Peyer's patch (tissue), 4 donors: ENCODE measurements around the gene AKNA. TPM values are rescaled to one million over a fixed set of nuclear protein-coding genes. Genes with fewer than 3 reads are reported as not detected.

ENCODE experiments used
- DNase-seq, 3 donors: peaks; one replicate each; pipeline ENCODE4 v3.0.0-alpha.2; 2017 to 2019
- H3K27ac ChIP-seq, 4 donors: fragments of 200-600 bp; sonication (generic); one replicate each; pipeline ENCODE4 v1.5.1; 2016 to 2019
- H3K27me3 ChIP-seq, 2 donors: fragments of 200-600 bp; sonication (generic); one replicate each; pipeline ENCODE4 v1.5.1; 2019
- H3K36me3 ChIP-seq, 3 donors: fragments of 200-600 bp; sonication (generic); one replicate each; pipeline ENCODE4 v1.5.1; 2016 to 2019
- H3K4me1 ChIP-seq, 4 donors: fragments of 200-600 bp; sonication (generic); one replicate each; pipeline ENCODE4 v1.5.1; 2016 to 2019
- H3K4me3 ChIP-seq, 4 donors: fragments of 200-600 bp; sonication (generic); 1 replicate in 3 of 4; 2 replicates in 1 of 4; pipeline ENCODE4 v1.5.1; 2016 to 2019; ENCODE audit warnings: mild to moderate bottlenecking in 1 of 4
- H3K9me3 ChIP-seq, 4 donors: fragments of 200-600 bp; sonication (generic); one replicate each; pipeline ENCODE4 v1.5.1; 2016 to 2019; ENCODE audit warnings: mild to moderate bottlenecking in 1 of 4
- CTCF ChIP-seq, 6 experiments: fragments of 450-650 bp in 4 of 6; fragments of 200-600 bp in 2 of 6; sonication (generic) in 1 of 6; IDR thresholded peaks; one replicate each; pipeline ENCODE4 v1.5.1; 2017 to 2019; ENCODE audit warnings: antibody characterized with exemption in 6 of 6, mild to moderate bottlenecking in 3 of 6, moderate library complexity in 1 of 6
- POLR2A ChIP-seq, 2 donors: fragments of 450-650 bp; IDR thresholded peaks; one replicate each; pipeline ENCODE4 v1.5.1; 2017; ENCODE audit warnings: antibody characterized with exemption in 2 of 2, mild to moderate bottlenecking in 2 of 2, moderate library complexity in 2 of 2
- total RNA-seq, 4 donors: library from RNA; depleted of rRNA; stranded (reverse); fragments of >200 nt; gene quantifications; one replicate each; pipeline ENCODE4 v1.1.0, GENCODE V29; 2016

AKNA gene
- total RNA-seq, 4 donors from 2014 or later, result 41.7 to 174 (median 75.0) TPM

- Histone ChIP-seq H3K9me3 (no peaks in the 10 kb centered on the region), H3K4me1 (peaks cover 0 to 44% (median 11%) of the 10 kb centered on the region in 4 donors), H3K27me3 (no peaks in the 10 kb centered on the region), H3K4me3 (no peak overlapping the region), H3K36me3 (no peaks in the 10 kb centered on the region), H3K27ac (no peak overlapping the region)
- DNase-seq, result no peak
- no peak for TF ChIP-seq POLR2A (IDR thresholded peaks at IDR 0.05)
- TF ChIP-seq CTCF (IDR thresholded peaks at IDR 0.05), result no peak
Observed at GRCh38 chr9:114399381-114399780, 11.6 kb upstream of the AKNA start.

- Histone ChIP-seq H3K36me3 (no peaks in the 10 kb centered on the region), H3K27ac (peak overlapping the region; percentile 87 to 94 (median 90)), H3K9me3 (no peaks in the 10 kb centered on the region), H3K4me3 (peak overlapping the region; percentile 78 to 90 (median 81)), H3K27me3 (no peaks in the 10 kb centered on the region), H3K4me1 (peaks cover 0 to 55% (median 12%) of the 10 kb centered on the region in 4 donors)
- TF ChIP-seq POLR2A (IDR thresholded peaks at IDR 0.05), result peak; percentile 78 to 86
- TF ChIP-seq CTCF (IDR thresholded peaks at IDR 0.05), result peak in 2 of 6 experiments; percentile 26 to 27
- DNase-seq, result peak; percentile 99 to 100 (median 99)
Observed at GRCh38 chr9:114397848-114398605, 10.2 kb upstream of the AKNA start.

- H3K4me1 ChIP-seq, result peaks cover 0 to 59% (median 14%) of the 10 kb centered on the region in 4 donors
- TF ChIP-seq POLR2A (IDR thresholded peaks at IDR 0.05) (no peak), CTCF (IDR thresholded peaks at IDR 0.05) (no peak)
- H3K27ac ChIP-seq, result peak overlapping the region; percentile 87 to 94 (median 90)
- H3K27me3 ChIP-seq, result no peaks in the 10 kb centered on the region
- no peaks in the 10 kb centered on the region for H3K36me3 ChIP-seq
- H3K4me3 ChIP-seq, result peak overlapping the region; percentile 78 to 90 (median 81)
- DNase-seq, result no peak
- no peaks in the 10 kb centered on the region for H3K9me3 ChIP-seq
Observed at GRCh38 chr9:114397219-114397847, 9.6 kb upstream of the AKNA start.

- TF ChIP-seq POLR2A (IDR thresholded peaks at IDR 0.05) (no peak), CTCF (IDR thresholded peaks at IDR 0.05) (no peak)
- H3K9me3 ChIP-seq, result no peaks in the 10 kb centered on the region
- no peaks in the 10 kb centered on the region for H3K36me3 ChIP-seq
- H3K27ac ChIP-seq, result peak overlapping the region; percentile 87 to 94 (median 90)
- H3K27me3 ChIP-seq, result no peaks in the 10 kb centered on the region
- peaks cover 0 to 63% (median 17%) of the 10 kb centered on the region in 4 donors for H3K4me1 ChIP-seq
- DNase-seq, result no peak
- H3K4me3 ChIP-seq, result peak overlapping the region in 1 of 4 donors; percentile 78
Observed at GRCh38 chr9:114396558-114397218, 8.9 kb upstream of the AKNA start.

- Histone ChIP-seq H3K36me3 (no peaks in the 10 kb centered on the region), H3K4me3 (no peak overlapping the region), H3K9me3 (no peaks in the 10 kb centered on the region), H3K27ac (peak overlapping the region in 1 of 4 donors; percentile 94), H3K4me1 (peaks cover 0 to 58% (median 24%) of the 10 kb centered on the region in 4 donors), H3K27me3 (no peaks in the 10 kb centered on the region)
- TF ChIP-seq CTCF (IDR thresholded peaks at IDR 0.05), result no peak
- no peak for TF ChIP-seq POLR2A (IDR thresholded peaks at IDR 0.05)
- DNase-seq, result no peak
Observed at GRCh38 chr9:114395768-114396167, 8.0 kb upstream of the AKNA start.
